Activated CD8-positive, alpha-beta memory T cell treated with anti-CD3 and anti-CD28 coated beads for 36 hours (primary cell): ENCODE results near the gene TDRD1. TPM values are rescaled to one million over a fixed set of nuclear protein-coding genes. Genes with fewer than 3 reads are reported as not detected.

ENCODE experiments used
- CTCF ChIA-PET: fragments of 350-600 bp; sonication (Branson Sonifier 250); formaldehyde crosslinking; loops from one replicate; lab custom pipeline; 2021; ENCODE audit warnings: antibody characterized with exemption; lab: Charles Lee
- POLR2A ChIA-PET: fragments of 350-600 bp; sonication (Branson Sonifier 250); formaldehyde crosslinking; loops from one replicate; lab custom pipeline; 2021; ENCODE audit warnings: antibody characterized with exemption; lab: Charles Lee
- total RNA-seq, 2 experiments: library from RNA; stranded (reverse); gene quantifications; one replicate each; pipeline ENCODE4 v1.2.3, GENCODE V29; 2021

Gene TDRD1
- total RNA-seq, 2 experiments from 2014 or later: 0.25 to 0.27 TPM

DNA sequence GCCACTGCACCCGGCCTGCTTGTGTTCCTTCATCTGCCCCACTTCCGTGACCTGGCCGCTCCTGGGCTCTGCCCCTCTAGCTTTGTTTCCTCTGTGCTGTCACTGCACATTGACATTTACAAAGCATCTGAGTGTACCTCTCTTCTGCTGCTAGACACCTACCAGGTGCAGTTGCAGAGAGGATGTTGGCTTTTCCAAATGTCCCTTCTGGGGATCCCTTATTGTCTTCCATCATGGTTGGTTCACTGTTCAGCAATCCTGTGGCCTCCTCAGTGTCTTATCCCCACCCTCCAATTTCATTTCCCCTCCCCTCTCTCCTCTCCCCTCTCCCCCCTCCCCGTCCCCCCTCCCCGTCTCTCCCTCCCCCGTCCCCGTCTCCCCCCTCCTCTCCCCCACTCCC is 73.7 kb downstream of the TDRD1 start:
- ChIA-PET POLR2A (no interaction called here), CTCF (no interaction called here)

DNA sequence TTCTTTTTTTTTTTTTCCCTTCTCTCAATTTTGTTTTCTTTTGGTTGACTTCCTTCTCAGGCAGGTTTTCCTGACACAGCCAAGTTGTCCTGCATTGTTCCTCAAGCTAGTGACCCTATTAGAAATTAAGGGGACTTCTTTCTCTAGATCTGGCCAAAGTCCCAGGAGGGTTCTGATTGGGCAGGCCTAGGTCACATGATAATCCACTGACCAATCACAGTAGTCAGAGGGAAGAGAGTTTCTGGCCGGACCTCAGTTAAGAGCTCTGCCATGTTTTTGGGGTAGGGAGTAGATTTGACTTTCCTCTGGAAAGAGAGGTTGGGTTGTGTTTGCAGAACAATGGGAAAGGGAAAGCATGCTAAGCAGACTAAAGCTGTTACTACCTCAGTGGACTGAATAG is 76.1 kb downstream of the TDRD1 start:
- POLR2A ChIA-PET: no interaction called here
- CTCF ChIA-PET: no interaction called here

DNA sequence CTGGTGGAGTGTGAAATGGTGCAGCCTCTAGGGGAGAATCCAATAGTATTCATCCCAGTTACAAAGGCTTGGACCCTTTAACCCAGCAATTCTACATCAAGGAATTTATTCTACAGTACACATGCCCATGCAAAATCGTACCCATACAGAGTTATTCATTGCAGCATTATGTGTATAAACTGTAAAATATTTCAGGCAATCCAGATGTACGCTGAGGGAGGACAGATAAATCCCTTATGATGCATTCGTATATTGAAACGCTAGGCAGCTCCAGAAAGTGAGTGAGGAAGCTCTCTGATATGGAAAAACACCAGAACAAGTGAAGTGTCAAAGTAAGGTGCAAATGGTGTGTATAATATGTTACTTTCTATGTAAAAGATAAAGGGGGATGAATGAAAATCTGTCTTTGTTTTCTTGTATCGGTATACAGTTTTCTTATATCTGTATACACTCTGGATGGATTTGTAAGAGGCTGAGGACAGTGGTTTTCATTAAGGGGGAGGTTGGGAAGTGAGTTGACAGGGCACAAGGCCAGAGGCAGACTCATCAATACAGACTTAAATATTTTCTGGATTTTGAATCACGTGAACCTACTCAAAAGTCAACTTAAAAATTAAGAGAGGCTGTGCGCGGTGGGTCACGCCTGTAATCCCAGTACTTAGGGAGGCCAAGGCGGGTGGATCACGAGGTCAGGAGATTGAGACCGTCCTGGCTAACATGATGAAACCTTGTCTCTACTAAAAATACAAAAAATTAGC is 77.0 kb downstream of the TDRD1 start:
- CTCF ChIA-PET: no interaction called here
- POLR2A ChIA-PET: no interaction called here

DNA sequence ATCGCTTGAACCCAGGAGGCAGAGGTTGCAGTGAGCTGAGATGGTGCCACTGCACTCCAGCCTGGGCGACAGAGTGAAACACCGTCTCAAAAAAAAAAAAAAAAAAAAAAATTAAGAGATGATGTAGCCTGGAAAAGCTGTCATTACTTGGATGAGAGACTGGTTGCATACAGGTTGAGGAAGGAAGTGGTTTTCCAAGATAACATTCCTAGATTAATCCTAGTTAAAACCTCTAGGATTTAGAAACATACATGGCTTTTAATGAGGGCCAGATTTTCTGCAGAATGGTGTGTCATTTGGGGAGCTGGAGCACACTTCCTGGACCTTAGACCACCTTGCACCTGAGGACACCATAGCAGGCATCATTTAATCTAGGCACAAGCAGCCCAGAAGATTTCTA is 77.7 kb downstream of the TDRD1 start:
- POLR2A ChIA-PET: no interaction called here
- CTCF ChIA-PET: no interaction called here

DNA sequence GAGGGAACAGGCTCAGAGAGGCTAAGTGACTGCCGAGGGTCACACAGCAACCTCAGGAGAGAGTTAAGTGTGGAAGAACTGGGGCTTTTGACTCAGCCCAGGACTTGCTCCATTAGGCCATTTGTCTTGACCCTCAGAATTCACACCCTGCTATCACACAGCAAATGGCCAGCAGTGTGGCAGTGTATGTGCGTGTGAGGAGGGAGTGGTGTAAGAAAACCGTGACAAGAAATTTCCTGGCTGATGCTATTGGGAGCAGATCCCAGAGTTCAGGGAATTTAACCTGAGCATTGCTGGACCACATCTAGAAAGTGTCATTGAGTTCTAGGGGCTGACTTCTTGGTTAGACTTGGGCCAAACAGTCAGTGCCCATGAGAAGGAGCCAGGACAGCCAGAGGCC is 78.3 kb downstream of the TDRD1 start:
- CTCF ChIA-PET: no interaction called here
- POLR2A ChIA-PET: no interaction called here

DNA sequence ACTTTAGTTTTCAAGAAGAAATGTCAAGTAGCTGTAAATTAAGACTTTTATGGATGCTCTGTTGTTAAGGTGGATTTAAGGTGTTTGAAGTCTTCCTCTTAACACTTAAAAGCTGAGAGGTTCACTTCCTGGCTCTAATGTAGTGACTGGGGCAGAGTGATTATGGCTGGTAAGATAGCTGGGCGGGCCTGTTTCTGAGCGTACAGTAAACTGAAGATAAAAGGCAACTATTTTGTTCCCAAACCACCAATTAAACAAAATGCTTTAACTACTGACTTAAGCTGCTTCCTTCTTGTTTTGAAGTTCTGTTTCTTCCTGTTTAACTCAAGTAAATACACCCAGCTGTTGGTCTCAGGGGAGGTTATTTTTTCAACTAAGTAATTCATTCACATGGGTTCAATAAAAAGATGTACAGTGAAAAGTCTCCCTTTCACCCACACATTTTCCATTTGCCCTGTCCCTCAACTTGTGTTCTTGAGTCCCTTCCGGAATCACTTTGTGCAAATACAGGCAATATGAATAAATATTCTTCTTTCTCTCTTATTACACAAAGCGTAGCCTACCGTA is 79.2 kb downstream of the TDRD1 start:
- CTCF ChIA-PET: no interaction called here
- POLR2A ChIA-PET: interaction anchor here (0.6 kb wide), 1 partner anchor 104 kb away, joined by 3 read pairs; no protein-coding TSS in a partner anchor

DNA sequence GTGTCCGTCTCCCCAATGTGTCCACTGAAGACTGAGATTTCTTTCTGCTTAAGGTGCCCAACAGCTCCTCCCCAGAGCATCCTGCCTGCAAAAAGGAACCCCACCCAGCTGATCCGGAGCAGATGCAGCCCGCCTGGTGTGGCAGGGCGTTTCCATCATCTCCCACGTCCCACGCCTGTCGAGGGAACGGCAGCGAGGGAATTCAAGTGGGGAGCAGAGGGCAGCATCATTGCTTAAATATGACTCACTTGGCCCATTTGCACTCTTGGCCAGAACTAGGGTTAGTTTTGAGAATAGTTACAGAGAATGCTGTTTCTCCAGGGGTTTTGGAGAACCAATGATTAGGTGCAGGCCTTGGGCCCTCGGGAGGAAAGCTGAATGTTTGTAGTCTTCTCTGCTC is 80.7 kb downstream of the TDRD1 start:
- CTCF ChIA-PET: no interaction called here

DNA sequence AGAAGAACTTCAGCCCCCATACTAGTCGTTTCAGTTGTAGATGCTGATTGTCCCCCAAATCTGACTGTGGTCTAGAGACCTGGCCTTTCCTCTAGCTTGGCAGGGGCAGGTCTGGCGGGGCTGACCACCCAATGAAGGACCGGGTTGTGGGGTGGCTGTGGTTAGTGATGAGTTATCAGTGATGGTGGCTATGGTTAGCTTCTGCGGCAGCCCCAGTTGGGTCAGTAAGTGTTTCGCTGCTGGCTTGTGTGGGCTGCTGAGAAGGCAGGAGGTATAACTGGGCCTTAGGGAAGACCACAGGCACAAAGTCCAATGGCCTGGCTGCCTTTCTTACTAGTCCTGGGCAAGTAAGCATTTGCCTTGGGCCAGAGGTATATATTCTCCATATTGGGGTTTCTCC is 81.2 kb downstream of the TDRD1 start:
- ChIA-PET POLR2A (no interaction called here), CTCF (no interaction called here)

More for the DNA sequence above, 80.7 kb downstream of the TDRD1 start:
- POLR2A ChIA-PET: no interaction called here

DNA sequence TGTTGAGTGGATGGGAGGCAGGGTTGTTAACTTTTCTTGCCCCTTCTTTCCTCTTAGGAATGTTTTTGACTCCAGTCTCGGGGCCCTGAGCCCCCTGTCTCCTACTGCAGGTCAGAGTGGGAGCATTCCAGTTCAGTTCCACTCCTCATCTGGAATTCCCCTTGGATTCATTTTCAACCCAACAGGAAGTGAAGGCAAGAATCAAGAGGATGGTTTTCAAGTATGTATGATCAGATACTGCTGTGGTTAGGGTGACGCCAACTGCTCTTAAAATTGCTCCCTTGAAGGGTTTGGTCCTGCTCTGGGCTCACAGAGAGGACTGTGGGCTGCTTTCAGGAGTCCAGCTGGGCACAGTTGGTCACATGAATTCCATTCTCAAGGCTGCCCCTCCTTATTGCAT is 81.9 kb downstream of the TDRD1 start:
- ChIA-PET CTCF (no interaction called here), POLR2A (no interaction called here)

DNA sequence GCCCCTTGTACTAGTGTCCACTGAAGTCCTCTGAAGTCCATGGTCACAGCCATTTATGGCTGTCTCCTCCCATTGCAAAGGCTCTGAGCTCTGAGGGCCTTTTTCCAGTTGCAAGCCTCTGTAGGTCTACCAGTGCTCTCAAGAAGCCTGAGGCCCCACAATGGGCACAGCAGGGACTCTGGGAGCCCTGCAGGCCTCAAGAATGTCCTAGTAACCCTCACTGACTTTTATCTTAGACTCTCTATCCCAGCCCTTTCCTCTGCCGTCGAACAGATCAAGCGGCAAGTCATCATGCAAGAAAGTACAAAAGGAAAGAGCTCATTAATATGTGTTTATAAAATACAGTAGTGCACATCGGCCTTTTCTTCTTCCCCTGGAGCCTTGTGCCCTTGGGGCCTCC is 83.3 kb downstream of the TDRD1 start:
- ChIA-PET CTCF (no interaction called here), POLR2A (no interaction called here)

DNA sequence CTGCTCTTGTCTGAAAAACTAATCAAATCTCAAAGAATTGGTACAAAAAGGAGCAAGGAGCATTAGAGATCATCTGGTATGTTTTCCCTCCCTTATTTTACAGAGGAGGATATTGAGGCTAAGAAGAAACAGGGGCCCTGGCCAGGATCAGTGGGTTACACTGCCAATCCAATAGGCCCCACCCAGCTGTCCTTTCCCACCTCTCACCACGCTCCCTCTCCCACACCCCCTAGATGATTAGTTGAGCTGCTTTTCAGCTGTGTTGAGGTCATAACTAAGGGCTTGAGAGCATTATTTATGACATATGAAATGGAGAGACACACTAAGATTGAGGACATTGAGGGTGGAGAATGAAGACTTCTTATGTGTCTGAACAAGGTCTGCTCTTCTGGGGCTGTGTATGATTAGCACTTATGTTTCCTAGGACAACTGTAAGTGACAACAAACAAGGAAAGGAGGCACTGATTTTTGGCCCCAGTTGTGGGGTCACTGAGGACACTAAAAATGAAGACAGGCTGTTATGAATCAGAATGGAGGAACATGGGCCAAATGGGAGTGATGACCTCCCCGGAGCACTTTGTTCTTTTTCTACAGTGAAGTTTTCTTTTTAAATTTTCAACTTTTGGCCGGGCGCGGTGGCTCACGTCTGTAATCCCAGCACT is 86.4 kb downstream of the TDRD1 start:
- POLR2A ChIA-PET: no interaction called here

DNA sequence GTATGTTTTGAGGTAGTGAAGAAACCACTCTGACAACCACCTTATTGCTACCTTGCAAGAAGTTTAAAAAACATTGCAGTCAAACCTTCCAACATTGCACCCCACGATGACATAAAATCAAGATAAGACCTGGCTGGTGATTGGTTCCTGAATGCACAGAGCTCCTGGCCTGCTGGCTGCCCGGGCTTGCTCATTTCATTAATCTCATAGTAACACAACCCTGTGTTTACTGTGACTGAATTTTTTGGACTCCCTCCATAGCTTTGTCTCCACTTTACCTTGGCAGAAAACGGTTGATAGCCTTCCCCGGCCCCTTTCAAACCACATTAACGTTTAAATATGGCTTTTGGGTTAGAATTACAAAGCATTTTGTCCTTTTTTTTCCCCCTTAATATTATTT is 87.4 kb downstream of the TDRD1 start:
- CTCF ChIA-PET: no interaction called here
- POLR2A ChIA-PET: no interaction called here

More for the DNA sequence above, 86.4 kb downstream of the TDRD1 start:
- CTCF ChIA-PET: no interaction called here

DNA sequence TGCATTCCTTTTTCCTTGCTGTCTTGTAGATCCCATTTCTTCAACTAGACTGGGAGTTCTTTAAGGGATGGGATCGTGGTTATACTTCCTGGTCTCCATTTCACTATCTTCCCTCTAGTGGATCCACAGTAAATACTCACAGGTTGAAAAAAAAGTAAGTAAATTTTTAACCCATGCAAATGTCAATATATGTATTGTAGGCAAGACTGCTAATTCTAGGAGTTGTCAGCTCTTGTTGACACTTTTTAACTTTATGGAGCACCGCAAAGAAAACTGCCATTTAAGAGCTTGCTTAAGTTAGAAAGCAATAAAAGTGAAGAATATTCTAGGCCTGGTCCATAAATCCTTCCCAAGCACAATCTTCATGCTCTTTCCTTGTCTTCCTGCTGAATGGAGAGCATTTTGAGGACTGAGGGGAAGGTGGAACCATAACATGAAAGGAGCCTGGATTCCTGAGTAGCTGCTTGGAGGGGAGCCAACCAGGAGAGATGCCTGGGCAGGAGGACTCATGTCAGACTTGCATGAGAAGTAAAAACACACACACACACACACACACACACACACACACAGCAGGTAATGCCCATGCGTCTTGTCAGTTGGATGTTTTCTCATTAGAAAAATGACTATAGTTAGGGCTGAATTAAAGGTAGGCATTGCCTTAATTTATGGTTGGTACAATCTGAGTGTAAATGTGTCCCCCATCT is 92.1 kb downstream of the TDRD1 start:
- CTCF ChIA-PET: interaction anchor here (1.9 kb wide), 1 partner anchor 33 kb away, joined by 4 read pairs; no protein-coding TSS in a partner anchor
- POLR2A ChIA-PET: no interaction called here

DNA sequence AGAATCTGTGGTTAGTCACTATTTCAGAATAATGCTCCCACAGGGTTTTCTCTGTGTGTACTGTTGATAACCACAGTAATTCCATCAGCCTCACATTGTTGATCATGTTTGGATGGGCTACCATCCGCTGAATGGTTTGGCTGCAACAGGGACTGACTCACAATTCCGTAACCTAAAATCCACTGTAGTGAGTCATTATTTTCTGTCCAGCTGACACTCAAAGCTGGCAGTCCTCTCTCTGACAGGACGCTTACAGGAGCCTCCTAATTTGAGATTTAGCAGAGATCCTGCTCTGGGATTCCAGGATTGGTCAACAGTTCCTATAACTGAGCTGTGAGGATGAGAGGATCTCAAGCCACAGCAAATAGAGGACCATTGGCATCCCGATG is 92.6 kb downstream of the TDRD1 start:
- ChIA-PET CTCF (interaction anchor here (1.9 kb wide), 1 partner anchor 33 kb away, joined by 4 read pairs; no protein-coding TSS in a partner anchor), POLR2A (no interaction called here)

DNA sequence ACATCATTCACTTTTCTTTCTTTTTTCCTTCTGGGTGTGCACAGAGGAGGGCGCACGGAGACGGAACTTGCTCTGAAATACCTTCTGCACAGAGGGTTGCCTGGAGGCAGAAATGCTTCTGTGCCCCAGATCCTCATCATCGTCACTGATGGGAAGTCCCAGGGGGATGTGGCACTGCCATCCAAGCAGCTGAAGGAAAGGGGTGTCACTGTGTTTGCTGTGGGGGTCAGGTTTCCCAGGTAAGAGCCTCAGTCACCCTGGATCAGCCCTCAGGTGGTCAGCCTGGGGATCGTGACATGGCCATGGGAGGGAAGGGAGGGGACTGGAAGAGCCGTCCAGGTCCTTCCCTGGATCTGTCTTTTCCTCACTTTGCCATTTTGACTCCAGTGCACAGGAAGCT is 93.5 kb downstream of the TDRD1 start:
- POLR2A ChIA-PET: no interaction called here
- CTCF ChIA-PET: no interaction called here

DNA sequence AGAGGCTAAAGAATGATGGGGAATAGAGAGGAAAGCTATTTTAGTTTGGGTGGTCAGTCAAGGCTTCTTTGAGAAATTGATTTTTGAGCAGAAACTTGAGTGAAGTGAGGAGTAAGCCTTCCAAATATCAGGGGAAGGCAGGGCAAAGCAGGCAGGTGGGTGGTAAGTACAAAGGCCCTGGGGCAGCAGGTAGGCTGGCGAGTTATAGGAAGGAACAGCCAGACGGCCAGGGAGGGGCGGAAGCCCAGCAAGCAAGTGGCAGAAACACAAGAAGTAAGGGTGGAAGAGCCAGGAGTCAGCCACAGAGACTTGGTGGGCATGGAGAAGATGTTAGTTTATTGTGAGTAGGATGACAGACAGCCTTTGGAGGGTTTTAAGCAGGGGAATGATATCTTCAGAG is 94.8 kb downstream of the TDRD1 start:
- POLR2A ChIA-PET: no interaction called here
- CTCF ChIA-PET: no interaction called here

DNA sequence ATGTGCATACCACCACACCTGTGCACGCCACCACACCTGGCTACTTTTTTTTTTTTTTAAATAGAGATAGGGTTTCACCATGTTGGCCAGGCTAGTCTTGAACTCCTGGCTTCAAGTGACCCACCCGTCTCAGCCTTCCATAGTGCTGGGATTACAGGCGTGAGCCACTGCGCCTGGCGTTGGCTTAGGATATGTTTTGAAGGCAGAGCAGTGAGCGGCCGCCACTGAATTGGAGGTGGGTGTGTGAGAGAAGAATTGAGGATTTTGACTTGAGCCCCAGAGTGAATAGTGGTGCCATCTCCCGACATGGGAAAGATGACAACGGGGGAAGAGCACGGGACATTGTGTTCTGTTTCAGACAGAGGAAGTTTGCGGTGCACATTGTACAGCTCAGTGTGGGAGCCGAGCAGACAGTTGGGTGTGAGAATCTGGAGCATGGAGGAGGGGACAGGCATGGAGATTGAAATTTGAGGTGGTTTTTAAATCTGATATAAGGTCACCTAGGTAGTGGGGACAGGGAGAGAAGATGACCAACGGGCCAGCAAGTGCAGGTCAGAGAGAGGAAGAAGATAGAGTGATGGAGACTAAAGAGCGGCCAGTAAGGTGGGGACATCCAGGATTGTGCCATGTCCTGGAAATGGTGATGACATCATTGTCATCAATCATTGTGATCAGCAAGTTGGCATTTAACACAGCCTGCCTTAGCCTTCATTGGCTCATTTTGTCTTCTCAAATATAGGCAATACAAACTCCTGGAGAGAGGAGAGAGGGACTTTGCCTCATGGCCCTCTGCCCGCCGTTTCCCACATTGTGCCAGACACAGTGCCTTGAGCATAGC is 95.7 kb downstream of the TDRD1 start:
- CTCF ChIA-PET: no interaction called here
- POLR2A ChIA-PET: no interaction called here

DNA sequence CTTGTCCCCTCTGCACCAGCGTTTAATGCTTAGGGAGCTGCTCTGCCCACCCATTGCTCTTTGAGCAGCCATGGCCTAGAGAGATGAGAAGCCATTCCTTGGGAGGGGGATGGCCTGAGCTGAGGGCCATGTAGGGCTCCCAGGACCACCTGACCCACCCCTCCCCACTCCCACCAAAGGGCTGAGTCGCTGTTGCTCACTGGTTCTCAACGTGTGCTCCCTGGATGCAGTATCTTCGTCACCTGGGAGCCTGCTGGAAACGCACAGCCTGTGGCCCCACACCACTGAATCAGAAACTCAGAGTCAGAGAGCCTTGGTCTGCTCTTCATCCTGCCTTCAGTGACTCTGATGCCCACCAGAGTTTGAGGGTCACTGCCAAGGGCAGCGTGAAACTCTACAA is 96.9 kb downstream of the TDRD1 start:
- POLR2A ChIA-PET: no interaction called here
- CTCF ChIA-PET: no interaction called here

DNA sequence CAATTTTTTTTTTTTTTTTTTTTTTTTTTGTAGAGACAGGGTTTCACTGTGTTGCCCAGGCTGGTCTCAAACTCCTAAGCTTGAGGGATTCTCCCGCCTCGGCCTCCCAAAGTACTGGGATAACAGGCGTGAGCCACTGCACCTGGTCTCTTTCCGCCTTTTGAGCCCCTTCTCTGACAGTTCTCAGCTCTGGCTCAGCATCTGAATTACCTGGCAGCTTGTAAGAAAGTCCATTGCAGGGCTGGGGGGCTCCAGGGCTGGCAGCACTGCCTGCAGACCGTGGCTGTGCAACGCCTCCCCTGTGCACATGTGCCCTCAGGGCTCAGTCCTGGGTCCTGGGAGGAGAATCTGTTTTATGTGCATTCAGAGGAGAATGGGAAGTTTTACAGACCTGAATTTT is 97.5 kb downstream of the TDRD1 start:
- ChIA-PET CTCF (no interaction called here), POLR2A (no interaction called here)
